D721Med (cell line): ENCODE results near the gene POPDC3.

ENCODE experiments used
- DNase-seq: peaks from one replicate; pipeline ENCODE4 v3.0.0; 2011; ENCODE audit warnings: low spot score; ENCODE audit not compliant: insufficient read length
- FAIRE-seq: peaks from 2 replicates; lab custom pipeline; 2011; peaks lifted over from hg19 to GRCh38; lab: Jason Lieb, UNC
- CTCF ChIP-seq: IDR thresholded peaks from 2 replicates; pipeline ENCODE4 v1.5.1; 2012; ENCODE audit warnings: mild to moderate bottlenecking, control low read depth; ENCODE audit not compliant: insufficient read depth; ENCODE audit errors: missing control alignments

POPDC3 gene

GRCh38 chr6:105167914-105168313, 11.9 kb downstream of the POPDC3 start:
- FAIRE-seq (no peak), DNase-seq (no peak)
- no peak for TF ChIP-seq CTCF

GRCh38 chr6:105164418-105164817, 15.4 kb downstream of the POPDC3 start:
- no peak for DNase-seq
- FAIRE-seq: no peak
- TF ChIP-seq CTCF: no peak

GRCh38 chr6:105163183-105163582, 16.6 kb downstream of the POPDC3 start:
- DNase-seq (no peak), FAIRE-seq (no peak)
- no peak for TF ChIP-seq CTCF

GRCh38 chr6:105162377-105162776, 17.4 kb downstream of the POPDC3 start:
- no peak for TF ChIP-seq CTCF
- DNase-seq (no peak), FAIRE-seq (no peak)

- no peak for DNase-seq
- TF ChIP-seq CTCF: no peak
- FAIRE-seq: no peak
Observed at GRCh38 chr6:105161421-105161820, 18.4 kb downstream of the POPDC3 start.

- TF ChIP-seq CTCF: no peak
- FAIRE-seq (no peak), DNase-seq (no peak)
Observed at GRCh38 chr6:105153676-105154075, 26.1 kb downstream of the POPDC3 start.

- TF ChIP-seq CTCF: no peak
- no peak for DNase-seq
- FAIRE-seq: no peak
Observed at GRCh38 chr6:105152880-105153279, 26.9 kb downstream of the POPDC3 start.
